Keratinocyte (primary cell): ENCODE results near the gene MAGEH1. TPM values are rescaled to one million over a fixed set of nuclear protein-coding genes. Genes with fewer than 3 reads are reported as not detected.

ENCODE experiments used
- DNase-seq: peaks from one replicate; pipeline ENCODE4 v3.0.0-alpha.2; 2011; ENCODE audit warnings: low read depth, missing footprints, low spot score
- FAIRE-seq: peaks from 2 replicates; lab custom pipeline; 2011; peaks lifted over from hg19 to GRCh38; lab: Jason Lieb, UNC
- H2AFZ ChIP-seq: 2 replicates; pipeline ENCODE4 v1.6.0; 2012; ENCODE audit warnings: low read length, control low read depth, inconsistent platforms; ENCODE audit not compliant: control insufficient read depth
- H3K27ac ChIP-seq: 2 replicates; pipeline ENCODE4 v1.5.1; 2011; ENCODE audit warnings: low read length; ENCODE audit not compliant: control insufficient read depth, insufficient read depth
- H3K27me3 ChIP-seq: 3 replicates; pipeline ENCODE4 v1.6.0; 2011; ENCODE audit warnings: low read length; ENCODE audit not compliant: control insufficient read depth, insufficient read depth; ENCODE audit errors: extremely low read depth
- H3K36me3 ChIP-seq, 2 experiments: 2 replicates in 1 of 2; 3 replicates in 1 of 2; pipeline ENCODE4 v1.5.1; 2011; ENCODE audit warnings: low read length in 2 of 2, mild to moderate bottlenecking in 1 of 2; ENCODE audit not compliant: control insufficient read depth in 2 of 2, insufficient read depth in 2 of 2; ENCODE audit errors: extremely low read depth in 1 of 2
- H3K4me1 ChIP-seq: 3 replicates; pipeline ENCODE4 v1.5.1; 2011; ENCODE audit warnings: low read length; ENCODE audit not compliant: control insufficient read depth, insufficient read depth; ENCODE audit errors: extremely low read depth
- H3K4me2 ChIP-seq: 3 replicates; pipeline ENCODE4 v1.6.0; 2011; ENCODE audit warnings: low read depth, low read length; ENCODE audit not compliant: control insufficient read depth, insufficient read depth; ENCODE audit errors: extremely low read depth
- H3K4me3 ChIP-seq, 3 experiments: fragments of 200-600 bp in 1 of 3; sonication (generic) in 1 of 3; 2 replicates in 2 of 3; 3 replicates in 1 of 3; pipeline ENCODE4 v1.5.1; 2011 to 2016; ENCODE audit warnings: low read length in 3 of 3, mild to moderate bottlenecking in 3 of 3, control low read depth in 2 of 3, inconsistent platforms in 1 of 3, low read depth in 1 of 3, mixed read lengths in 1 of 3, mixed run types in 1 of 3, moderate library complexity in 1 of 3; ENCODE audit not compliant: control insufficient read depth in 2 of 3, insufficient read depth in 2 of 3; ENCODE audit errors: extremely low read depth in 1 of 3
- H3K79me2 ChIP-seq: 2 replicates; pipeline ENCODE4 v1.6.0; 2012; ENCODE audit warnings: low read length; ENCODE audit not compliant: control insufficient read depth, insufficient read depth
- H3K9ac ChIP-seq: 3 replicates; pipeline ENCODE4 v1.6.0; 2011; ENCODE audit warnings: low read length; ENCODE audit not compliant: control insufficient read depth, insufficient read depth; ENCODE audit errors: extremely low read depth
- H3K9me1 ChIP-seq: 3 replicates; pipeline ENCODE4 v1.6.0; 2011; ENCODE audit warnings: low read length; ENCODE audit not compliant: control insufficient read depth, insufficient read depth; ENCODE audit errors: extremely low read depth
- H3K9me3 ChIP-seq: 2 replicates; pipeline ENCODE4 v1.5.1; 2012; ENCODE audit warnings: low read depth, low read length; ENCODE audit not compliant: control insufficient read depth
- H4K20me1 ChIP-seq: 3 replicates; pipeline ENCODE4 v1.6.0; 2011; ENCODE audit warnings: low read length; ENCODE audit not compliant: control insufficient read depth, insufficient read depth; ENCODE audit errors: extremely low read depth
- EZH2 ChIP-seq: IDR thresholded peaks from one replicate; pipeline ENCODE4 v1.6.1; 2012; ENCODE audit warnings: inconsistent platforms, mild to moderate bottlenecking, low read length, moderate library complexity
- dilution Hi-C: fragments of 300-500 bp; cut with MboI; formaldehyde crosslinking; loops from one replicate; pipeline ENCODE4 v1.7.0; 2020; ENCODE audit warnings: low sequenced_read_pairs; ENCODE audit not compliant: extremely low pct_ligation_motif_present
- polyA plus RNA-seq, 5 experiments: library from polyadenylated mRNA; depleted of rRNA in 3 of 5; stranded (reverse) in 3 of 5; stranded (forward) in 1 of 5; unstranded in 1 of 5; fragments of >200 nt; gene quantifications; 1 replicate in 1 of 5; 2 replicates in 3 of 5; 3 replicates in 1 of 5; pipeline versions ENCODE4 v1.2.1 to v1.2.3, GENCODE V29; 2011 to 2012; ENCODE audit warnings: missing spikeins in 2 of 5, low read depth in 1 of 5, low replicate concordance in 1 of 5
- TF ChIP-seq, protein P1 (sequence below), 3 experiments: IDR thresholded peaks in 1 of 3; conservative IDR thresholded peaks in 1 of 3; optimal IDR thresholded peaks in 1 of 3; 2 replicates in 2 of 3; 3 replicates in 1 of 3; pipeline versions ENCODE3 to v1.5.1; 2011; ENCODE audit warnings: low read length in 3 of 3, mild to moderate bottlenecking in 3 of 3, moderate library complexity in 2 of 3, control low read depth in 1 of 3, inconsistent platforms in 1 of 3; ENCODE audit not compliant: insufficient read depth in 2 of 3; ENCODE audit errors: extremely low read depth in 1 of 3

Gene MAGEH1
- polyA plus RNA-seq, 1 donor (not counting 4 experiments of a cell fraction or from before 2014, with no cell fraction given), result 6.7 TPM

DNA sequence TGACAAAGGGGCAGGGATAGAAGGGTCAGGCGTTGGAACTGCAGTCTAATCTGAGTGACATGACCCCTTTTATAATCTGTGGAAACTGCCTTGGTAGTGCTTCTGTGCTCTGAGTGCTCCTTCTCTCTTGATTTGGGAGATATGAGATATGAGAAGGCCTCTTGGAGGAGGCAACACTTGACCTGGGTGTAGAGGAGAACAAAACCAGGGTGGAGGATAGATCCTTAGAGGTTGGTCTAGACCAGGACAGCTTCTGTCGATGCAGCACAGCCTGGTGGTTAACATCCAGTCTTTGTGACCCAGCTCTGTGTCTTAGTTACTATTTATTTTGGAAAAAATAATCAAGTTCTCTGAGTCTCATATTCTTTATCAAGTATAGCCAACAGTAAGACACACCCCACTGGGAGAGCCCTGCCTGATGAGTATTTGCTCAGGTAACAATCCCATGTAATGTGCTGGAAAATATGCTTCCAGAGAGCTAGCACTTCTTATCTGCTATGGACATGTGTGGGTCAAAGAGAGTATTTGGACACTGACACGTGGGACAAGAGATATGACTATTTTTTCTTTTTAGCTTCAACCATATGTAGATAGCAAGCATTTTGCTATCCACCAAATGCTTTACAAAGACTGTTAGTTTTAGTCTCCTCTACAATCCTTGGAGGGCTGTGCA is 28.6 kb downstream of the MAGEH1 start:
- Histone ChIP-seq H3K27me3 (no peaks in the 10 kb centered on the region), H3K36me3 (no peaks in the 10 kb centered on the region), H2AFZ (no peak overlapping the region), H3K79me2 (no peaks in the 10 kb centered on the region), H3K4me2 (no peak overlapping the region), H3K9me3 (no peaks in the 10 kb centered on the region), H3K9me1 (no peaks in the 10 kb centered on the region), H3K4me3 (no peak overlapping the region), H4K20me1 (no peaks in the 10 kb centered on the region), H3K27ac (no peak overlapping the region), H3K4me1 (no peaks in the 10 kb centered on the region), H3K9ac (no peak overlapping the region)
- TF ChIP-seq, protein P1, sequence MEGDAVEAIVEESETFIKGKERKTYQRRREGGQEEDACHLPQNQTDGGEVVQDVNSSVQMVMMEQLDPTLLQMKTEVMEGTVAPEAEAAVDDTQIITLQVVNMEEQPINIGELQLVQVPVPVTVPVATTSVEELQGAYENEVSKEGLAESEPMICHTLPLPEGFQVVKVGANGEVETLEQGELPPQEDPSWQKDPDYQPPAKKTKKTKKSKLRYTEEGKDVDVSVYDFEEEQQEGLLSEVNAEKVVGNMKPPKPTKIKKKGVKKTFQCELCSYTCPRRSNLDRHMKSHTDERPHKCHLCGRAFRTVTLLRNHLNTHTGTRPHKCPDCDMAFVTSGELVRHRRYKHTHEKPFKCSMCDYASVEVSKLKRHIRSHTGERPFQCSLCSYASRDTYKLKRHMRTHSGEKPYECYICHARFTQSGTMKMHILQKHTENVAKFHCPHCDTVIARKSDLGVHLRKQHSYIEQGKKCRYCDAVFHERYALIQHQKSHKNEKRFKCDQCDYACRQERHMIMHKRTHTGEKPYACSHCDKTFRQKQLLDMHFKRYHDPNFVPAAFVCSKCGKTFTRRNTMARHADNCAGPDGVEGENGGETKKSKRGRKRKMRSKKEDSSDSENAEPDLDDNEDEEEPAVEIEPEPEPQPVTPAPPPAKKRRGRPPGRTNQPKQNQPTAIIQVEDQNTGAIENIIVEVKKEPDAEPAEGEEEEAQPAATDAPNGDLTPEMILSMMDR (optimal IDR thresholded peaks at IDR 0.05 in 1 of 3, IDR thresholded peaks at IDR 0.05 in 1 of 3, conservative IDR thresholded peaks at IDR 0.05 in 1 of 3; ENCODE audit: extremely low read depth in 1 of 3, insufficient read depth in 2 of 3, low read length in 3 of 3), result no peak
- dilution Hi-C loops, result no loop called here
- FAIRE-seq, result no peak
- DNase-seq, result no peak

DNA sequence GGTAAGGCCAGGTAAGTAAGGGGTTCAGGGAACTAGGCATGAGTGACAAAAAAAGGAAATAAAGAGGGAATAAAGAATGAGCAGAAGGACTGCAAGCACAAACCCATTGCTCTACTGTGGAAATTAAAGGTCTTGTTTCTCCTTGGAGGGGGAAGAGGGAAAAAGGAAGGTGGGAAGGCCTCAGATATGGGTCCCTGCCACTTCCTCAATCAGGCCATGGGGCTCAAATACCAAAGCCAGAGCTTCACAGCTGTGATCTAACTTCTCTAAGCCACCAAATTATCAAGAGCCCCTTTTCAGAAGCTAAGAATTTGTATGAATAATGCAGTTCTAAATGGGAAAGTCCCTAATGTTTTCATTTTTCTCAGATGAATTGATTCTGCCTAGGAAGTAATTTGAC is 33.0 kb downstream of the MAGEH1 start:
- DNase-seq, result no peak
- Histone ChIP-seq H3K36me3 (no peaks in the 10 kb centered on the region), H3K9me3 (no peaks in the 10 kb centered on the region), H3K4me2 (no peak overlapping the region), H3K9ac (no peak overlapping the region), H3K27me3 (no peaks in the 10 kb centered on the region), H3K4me1 (peaks cover 7% of the 10 kb centered on the region), H4K20me1 (no peaks in the 10 kb centered on the region), H3K79me2 (no peaks in the 10 kb centered on the region), H3K4me3 (no peak overlapping the region), H2AFZ (no peak overlapping the region), H3K9me1 (no peaks in the 10 kb centered on the region), H3K27ac (no peak overlapping the region)
- dilution Hi-C loops, result no loop called here
- FAIRE-seq, result no peak
- TF ChIP-seq, protein P1 (optimal IDR thresholded peaks at IDR 0.05 in 1 of 3, IDR thresholded peaks at IDR 0.05 in 1 of 3, conservative IDR thresholded peaks at IDR 0.05 in 1 of 3; ENCODE audit: extremely low read depth in 1 of 3, insufficient read depth in 2 of 3, low read length in 3 of 3), result no peak
- TF ChIP-seq EZH2, result no peak
